GM19452 (cell line): Measurements from ENCODE around the gene MLLT10.

Experiments
- ATAC-seq: cut with Tn5 transposase; IDR thresholded peaks from one replicate; pipeline ENCODE4 v1.9.1; 2021; ENCODE audit not compliant: unreplicated experiment

Gene MLLT10

GRCh38 chr10:21533467-21534279, at the start of gene MLLT10:
Gene MLLT10 (plus strand): TSS chr10:21534232. CDS start chr10:21534645, 413 bp downstream.
- ATAC-seq, result peak; percentile 92

DNA sequence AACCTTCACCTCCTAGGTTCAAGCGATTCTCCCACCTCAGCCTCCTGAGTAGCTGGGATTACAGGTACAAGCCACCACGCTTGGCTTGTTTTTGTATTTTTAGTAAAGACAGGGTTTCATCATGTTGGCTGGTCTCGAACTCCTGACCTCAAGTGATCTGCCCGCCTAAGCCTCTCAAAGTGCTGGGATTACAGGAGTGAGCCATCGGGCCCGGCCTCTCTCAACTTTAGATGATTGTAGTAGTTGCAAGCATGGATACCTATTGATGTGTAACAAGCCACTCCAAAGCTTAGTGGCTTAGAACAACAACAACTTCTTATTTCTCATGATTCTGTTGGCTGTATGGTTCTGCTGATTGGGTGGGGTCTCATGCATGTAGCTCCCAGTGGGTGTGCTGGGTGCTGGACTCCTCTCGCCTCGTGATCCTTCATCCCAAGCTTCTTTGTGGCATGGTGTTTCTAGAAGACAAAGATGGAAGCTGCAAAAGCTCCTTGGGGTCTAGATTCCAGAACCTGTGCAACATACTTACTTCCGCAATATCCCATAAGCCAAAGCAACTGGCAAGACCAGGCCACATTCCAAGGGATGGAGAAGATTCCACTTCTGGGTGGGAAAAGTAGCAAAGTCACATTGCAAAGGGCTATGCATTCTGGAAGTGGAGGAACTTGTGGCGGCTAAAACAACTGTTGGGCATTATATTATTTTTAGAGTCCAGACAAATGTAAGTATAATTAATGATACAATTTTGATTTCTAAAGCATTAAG, 46.4 kb upstream of the MLLT10 start:
- ATAC-seq, result no peak

DNA sequence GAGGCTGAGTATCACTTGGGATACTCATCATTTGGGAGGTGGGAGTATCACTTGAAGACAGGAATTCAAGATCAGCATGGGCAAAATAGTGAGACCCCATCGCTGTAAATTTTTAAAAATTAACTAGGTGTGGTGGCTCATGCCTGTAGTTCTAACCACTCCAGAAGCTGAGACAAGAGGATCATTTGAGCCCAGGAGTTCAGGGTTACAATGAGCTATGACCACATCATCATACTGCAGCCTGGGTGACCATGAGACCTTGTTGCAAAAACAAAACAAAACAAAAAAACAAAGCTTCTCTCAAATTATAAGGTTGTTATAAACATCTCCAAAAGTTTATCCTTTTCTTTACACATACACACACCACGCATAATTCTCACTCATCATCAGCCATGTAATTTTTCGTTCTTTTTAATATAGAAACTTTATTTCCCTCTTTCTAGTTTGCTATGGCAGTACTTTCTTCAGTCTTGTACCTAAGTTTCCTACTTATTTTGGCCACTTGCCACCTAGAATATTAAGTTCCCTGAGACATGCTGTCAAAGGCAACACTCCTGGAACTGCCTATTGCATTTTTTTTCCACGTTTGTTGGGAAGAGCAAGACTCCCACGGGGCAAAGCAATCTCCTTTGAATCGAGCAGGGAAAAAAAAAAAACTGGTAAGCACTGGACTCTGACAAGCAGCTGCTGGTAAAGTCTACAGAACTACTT, 45.6 kb upstream of the MLLT10 start:
- no peak for ATAC-seq

DNA sequence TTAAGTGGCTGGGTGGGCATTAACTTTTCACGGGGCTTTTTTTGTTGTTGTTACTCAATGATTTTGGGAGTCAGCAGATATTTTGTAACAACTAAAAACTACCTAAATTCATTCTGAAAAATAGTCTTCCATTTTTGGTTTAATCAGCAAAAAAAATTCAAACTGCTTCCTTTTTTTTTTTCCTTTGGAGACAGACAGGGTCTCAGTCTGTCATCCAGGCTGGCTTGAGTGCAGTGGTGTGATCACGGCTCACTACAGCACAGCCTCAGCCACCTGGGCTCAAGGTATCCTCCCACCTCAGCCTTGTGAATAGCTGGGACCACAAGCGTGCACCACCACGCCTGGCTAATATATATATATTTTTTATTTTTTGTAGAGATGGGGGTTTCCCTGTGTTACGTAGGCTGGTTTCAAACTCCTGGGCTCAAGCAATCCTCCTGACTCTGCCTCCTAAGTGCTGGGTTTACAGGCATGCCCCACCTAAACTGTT, 45.0 kb upstream of the MLLT10 start:
- no peak for ATAC-seq

DNA sequence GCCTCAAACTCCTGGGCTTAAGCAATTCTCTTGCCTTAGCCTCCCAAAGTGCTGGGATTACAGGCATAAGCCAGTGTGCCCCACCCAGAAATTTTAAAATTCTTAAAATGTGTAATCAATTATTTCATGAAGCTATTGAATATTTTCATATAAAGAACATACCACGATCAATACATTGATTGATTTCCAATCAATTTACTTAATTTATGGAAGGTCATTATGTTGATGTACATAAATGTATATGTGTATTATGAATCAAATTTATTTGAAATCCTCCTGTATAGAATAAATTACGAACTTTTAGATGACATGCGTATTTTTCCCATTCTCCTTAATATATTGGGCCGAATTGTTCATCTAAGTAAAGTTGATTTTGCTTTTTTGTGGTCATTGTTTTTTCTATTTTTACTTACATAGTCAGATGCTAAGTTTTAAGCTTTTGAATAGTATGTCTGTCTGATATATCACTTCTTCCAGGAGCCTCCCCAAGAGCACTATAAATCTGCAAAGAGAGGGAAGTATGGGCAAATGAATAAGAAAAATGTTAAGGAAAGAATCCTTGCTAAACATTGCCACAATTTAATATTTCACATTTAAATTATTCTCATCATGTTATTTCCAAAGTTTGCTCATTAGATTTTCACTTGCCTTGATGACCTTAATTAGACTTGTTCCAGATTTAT, 43.9 kb upstream of the MLLT10 start:
- ATAC-seq, result no peak

DNA sequence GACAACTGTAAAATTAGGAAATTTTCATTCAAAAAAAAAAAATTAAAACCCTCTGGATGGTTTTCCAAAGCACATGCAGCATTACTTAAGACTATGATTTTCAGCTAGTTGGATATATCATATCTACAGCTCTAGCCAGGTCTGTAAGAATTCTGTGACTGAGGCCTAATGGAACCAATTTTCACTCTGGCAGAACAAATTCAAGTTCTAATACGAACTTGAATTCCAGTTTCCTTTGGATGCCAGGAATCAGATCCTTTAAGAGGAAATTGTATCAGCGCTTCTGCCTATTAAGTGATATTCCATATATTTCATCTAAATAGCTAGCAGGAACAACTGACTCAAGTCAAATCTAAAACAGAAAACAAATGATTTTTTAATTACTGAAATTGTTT, 43.3 kb upstream of the MLLT10 start:
- ATAC-seq, result no peak

DNA sequence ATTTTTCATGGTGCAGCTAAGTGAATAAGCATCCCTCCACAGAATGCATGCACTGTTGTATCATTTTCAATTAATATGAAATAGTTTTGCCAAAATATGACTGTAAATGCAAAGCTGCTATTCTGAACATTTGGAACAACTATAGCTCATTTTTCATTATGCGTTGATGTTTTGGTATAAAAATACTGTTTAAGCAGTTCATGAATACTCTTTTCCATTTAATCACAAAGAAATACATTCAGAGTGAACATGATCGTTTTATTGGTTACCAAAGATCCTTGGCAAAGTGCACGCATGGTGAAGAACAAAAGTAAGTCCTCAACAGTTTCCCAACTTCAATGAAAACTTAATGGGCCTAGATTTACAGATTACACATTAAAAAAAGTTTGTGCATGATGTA, 41.6 kb upstream of the MLLT10 start:
- no peak for ATAC-seq

DNA sequence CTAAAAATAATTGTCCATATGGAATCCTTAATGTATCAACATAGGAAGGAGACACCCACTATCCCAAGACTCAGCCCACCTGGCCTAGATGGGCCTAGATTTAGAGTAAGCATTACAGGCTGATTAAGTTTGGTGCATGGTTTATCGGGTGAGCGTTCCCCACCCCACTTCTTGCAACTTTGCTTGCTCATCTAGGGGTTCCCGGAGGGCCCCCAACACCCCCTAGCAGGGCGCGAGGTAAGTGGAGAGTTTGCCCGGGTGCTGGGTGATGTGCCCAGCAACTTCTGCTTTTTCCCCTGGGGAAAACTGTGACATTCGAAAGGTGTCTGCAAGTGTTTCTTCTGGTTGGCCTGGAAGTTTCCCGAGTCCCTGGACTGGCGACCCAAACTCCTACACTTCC, 40.2 kb upstream of the MLLT10 start:
- no peak for ATAC-seq

DNA sequence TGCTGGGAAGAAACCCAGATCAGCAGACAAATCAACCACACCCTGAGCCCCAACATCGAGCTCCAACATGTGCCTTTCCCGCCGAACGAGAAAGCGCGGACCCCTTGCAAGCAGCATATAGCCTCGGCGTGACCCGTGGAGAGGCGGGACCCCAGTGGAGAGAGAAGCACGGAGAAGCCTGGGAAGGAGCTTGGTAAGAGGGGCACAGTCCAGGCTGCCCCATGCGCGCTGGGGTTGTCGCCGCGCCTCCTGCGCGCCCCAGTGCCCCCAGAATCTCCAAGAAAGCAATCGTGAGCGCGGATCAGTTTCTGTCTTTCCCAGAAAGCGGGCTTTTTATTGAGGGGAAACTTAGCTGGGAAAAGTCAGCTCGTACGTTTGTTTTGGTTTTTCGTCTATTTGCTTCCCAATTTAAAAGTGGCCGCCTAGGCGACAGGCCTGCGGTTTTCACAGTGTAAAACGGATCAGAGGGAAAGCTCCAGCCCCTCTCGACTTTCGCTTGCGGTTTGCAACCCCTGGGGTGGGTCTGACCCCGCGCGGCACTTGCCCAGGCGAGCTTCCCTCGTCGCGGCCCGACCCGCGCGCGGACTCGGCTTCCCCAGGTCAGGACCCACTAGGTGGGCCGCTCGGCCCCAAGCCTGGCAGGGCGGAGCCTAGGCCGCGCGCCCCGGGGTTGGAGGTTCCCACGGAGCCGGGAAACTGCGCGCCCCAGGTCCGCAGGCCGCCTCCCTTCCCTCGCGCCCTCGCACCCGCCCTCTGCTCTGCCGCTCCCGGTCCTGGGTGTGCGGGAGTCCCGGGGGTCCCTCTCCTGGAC, 39.6 kb upstream of the MLLT10 start:
- no peak for ATAC-seq

GRCh38 chr10:21495002-21495751, 38.9 kb upstream of the MLLT10 start:
- no peak for ATAC-seq

- ATAC-seq, result peak; percentile 79
Observed at GRCh38 chr10:21495752-21496342, 38.2 kb upstream of the MLLT10 start.

GRCh38 chr10:21496343-21497176, 37.5 kb upstream of the MLLT10 start:
- peak; percentile 42 for ATAC-seq

GRCh38 chr10:21497177-21497807, 36.7 kb upstream of the MLLT10 start:
- ATAC-seq, result no peak

DNA sequence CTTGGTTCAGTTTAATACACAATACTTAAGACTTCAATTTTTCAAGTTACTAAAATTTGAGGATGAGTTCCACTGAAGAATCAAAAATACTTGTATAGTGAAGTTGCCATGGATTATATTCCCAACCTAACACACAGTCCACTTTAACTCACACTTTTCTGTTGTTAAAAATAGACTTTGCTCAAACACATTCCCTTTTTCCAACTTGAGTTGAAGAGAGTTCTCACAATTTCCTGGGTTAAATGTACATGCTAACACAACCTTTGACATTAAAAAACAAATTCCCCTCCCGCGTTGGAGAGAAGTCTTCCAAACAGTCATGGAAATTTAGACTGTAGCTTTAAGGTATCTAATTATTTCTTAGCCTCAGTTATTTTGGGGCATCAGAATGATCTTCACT, 35.7 kb upstream of the MLLT10 start:
- no peak for ATAC-seq

DNA sequence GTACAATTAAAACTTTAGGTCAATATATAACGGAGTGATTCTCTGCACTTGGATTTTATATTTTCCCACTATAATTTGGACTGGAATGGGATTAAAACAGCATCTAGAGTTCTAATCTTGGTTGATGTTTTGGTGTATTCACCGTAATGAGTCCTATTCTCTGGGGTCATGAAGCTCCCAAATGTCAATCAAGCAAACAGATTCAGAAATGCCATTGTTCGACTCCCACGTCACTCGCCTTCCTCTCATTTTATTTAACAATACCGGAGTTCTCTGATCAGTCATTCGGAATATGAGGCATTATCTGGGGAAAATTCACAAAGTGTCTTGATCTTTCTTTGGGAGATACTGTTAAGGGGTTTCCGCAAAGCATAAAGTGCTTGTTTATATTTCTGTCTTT, 35.0 kb upstream of the MLLT10 start:
- ATAC-seq, result no peak

DNA sequence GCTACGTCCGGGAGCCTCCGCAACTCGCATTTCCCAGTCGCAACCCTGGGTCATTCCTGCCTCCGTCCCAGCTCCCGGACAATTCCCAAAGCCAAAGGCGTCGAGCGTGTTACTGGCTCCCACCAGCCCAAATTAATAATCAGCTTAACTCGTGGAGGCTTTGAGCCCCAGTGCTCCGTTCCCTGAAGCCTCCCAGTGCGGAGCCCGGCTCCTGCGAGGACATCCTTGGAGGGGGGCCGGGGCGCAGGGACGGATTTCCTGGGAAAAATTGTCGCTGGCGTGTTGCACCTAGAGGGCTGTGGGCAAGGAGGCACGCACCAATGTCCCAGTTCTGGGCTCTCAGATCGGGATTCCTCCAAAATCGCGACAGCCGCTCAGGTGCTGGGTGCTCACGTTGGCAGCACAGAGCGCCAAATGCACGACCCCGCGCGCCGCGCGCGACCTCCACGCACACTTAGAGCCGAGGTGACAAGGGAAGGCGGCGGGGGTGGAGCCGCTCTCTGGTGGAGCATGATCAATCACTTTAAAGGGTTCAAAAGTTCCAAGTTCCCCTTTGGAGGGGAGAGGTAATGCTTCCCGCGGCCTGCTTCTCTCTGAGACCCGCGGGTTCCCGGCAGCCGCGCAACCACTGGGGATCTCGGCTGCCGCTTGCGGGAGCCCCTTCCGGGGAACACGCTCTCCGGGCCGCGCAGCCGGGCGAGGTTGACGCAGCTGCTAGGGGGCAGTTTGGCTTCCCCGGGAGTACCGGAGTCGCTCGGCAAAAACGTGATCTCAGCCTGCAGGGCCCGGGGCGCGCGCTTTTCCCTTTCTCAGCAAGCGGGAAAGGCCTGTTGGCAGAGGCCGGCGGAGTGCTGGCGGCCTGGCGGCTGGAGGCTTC, 34.1 kb upstream of the MLLT10 start:
- ATAC-seq, result no peak

- ATAC-seq, result no peak
Observed at GRCh38 chr10:21500578-21500910, 33.5 kb upstream of the MLLT10 start.
